ENCODE results near the gene HMGXB3.
"Not testable (repeated sequence)": the region's sequence is repeated elsewhere in the genome, so short reads cannot be mapped to it uniquely, and the experiment has no call there.

Gene HMGXB3

DNA sequence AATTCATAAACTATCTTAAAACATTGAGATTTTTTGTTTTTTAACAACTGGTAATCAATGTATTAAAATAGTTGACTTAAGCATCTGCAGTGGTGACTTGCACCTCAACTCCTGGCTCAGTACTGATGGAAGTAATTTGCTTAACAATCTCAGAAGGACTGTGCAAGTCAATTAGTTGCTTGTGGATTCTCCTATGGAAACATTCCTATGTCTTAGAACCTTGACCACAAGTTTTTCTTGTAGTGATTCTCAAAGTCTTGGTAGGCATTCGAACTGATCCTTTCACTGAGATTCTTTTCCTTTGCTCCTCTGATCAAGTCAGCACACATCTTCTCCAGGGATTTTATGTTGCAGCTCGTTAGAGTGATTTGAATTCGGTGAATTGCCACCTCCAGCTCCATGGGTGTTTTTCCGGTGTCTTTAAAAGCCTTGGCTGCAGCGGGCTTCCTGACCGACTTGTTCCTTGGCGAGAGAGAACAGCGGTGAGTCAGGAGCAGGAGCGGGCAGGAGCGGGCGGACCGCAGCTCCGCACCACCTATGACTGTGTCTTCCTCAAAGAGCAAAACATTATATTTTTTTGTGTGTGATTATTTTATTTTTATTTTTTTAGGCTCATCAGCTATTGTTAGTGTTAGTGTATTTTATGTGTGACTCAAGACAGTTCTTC is 21.1 kb downstream of the HMGXB3 start:
- DNase-seq: no peak

- no peak for DNase-seq
These were observed 21.6 kb downstream of the HMGXB3 start for GRCh38 chr5:150022158-150022531.

- no peak for DNase-seq
These were observed 22.1 kb downstream of the HMGXB3 start for GRCh38 chr5:150022681-150023080.

DNA sequence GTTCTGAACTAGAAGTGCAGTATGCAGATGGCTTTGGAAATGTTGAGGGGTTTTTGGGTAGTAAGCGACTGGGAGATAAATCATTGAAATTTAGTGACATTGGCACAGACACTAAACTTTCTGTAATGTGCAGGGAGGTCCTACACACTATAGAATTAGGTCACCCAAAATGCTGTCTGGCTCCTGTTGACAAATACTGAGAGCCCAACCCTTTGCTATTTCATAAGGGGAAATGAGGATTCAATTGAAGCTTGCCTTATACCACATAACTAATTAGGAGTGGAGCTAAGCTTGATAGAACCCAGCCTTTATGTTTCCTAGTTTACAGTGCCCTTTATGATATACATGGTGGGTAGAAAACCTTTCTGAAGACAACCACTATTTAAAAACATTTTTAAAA is 22.6 kb downstream of the HMGXB3 start:
- DNase-seq: no peak

DNA sequence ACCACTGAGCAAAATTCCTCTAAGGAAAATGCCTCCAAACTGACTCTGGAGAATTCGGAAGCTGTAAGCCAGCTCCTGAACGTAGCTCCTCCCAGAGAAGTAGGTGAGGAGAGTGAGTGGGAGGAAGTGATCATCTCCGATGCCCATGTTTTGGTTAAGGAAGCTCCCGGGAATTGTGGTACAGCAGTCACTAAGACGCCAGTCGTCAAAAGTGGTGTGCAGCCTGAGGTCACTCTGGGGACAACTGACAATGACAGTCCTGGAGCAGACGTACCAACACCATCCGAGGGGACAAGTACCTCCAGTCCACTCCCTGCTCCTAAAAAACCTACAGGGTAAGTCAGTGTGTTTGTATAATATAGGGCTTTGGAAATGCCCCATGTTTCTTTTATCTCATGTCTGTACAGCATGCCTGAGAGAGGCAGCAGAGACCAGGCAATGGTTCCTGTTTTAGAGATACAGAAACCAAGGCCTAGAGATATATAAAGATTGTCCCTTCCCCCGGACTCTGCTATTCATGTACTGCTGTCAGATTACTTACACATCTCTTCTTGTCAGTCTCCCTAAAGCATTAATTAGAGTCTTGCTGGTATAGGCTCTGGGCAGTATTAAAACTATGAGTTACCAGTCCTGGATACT is 23.9 kb downstream of the HMGXB3 start:
- DNase-seq: no peak

DNA sequence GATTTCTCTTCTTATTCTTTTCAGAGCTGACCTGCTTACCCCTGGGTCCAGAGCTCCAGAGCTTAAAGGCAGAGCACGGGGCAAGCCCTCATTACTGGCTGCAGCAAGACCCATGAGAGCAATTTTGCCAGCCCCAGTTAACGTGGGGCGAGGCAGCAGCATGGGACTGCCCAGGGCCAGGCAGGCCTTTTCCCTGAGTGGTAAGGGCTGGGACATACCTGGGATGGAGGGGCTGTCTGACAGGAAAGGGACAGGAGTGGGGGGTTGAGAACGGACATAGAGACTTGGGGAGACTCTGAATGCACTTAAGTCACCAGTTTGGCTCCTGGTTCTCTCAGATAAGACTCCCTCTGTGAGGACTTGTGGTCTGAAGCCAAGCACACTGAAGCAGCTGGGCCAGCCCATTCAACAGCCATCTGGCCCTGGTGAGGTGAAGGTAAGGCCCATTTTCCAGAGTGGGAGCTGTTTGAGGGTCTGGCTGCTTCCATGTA is 26.2 kb downstream of the HMGXB3 start:
- DNase-seq: no peak

- DNase-seq: not testable (repeated sequence)
These were observed 27.5 kb downstream of the HMGXB3 start for GRCh38 chr5:150028047-150028446.

GRCh38 chr5:150033334-150033733 is 32.8 kb downstream of the HMGXB3 start:
- DNase-seq: no peak

GRCh38 chr5:150034662-150035061 is 34.1 kb downstream of the HMGXB3 start:
- DNase-seq: no peak

DNA sequence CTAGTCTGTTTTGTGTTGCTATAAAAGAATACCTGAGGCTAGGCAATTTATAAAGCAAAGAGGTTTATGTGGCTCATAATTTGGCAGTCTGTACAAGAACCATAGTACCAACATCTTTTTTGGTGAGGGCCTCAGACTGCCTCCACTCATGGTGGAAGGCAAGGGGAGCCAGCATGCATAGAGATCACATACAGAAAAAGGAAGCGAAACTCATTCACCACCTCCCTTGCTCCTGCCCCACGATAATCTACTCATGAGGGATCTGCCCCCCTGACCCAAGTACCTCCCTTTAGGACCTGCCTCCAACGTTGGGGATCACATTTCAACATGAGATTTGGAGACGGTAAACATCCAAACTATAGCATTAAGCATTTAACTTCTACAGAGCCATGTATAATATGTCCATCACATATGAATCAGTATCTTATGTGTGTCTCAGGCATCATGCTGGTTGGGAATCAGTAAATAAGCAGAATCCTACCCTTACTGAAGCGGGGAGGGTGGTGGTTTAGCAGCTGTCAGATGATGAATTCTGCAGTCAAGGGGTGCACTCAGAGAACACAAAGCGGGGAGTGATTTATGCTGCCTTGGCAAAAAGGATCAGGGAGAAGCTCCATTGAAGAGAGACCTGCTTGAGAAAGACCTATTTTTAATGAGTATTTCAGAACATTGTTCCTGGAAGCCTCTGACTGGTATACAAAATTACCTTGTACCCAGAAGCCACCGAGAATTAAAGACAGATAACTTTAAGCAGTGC is 34.8 kb downstream of the HMGXB3 start:
- no peak for DNase-seq

- DNase-seq: no peak
These were observed 36.0 kb downstream of the HMGXB3 start for GRCh38 chr5:150036513-150036912.

- no peak for DNase-seq
These were observed 38.0 kb downstream of the HMGXB3 start for GRCh38 chr5:150038547-150038946.

DNA sequence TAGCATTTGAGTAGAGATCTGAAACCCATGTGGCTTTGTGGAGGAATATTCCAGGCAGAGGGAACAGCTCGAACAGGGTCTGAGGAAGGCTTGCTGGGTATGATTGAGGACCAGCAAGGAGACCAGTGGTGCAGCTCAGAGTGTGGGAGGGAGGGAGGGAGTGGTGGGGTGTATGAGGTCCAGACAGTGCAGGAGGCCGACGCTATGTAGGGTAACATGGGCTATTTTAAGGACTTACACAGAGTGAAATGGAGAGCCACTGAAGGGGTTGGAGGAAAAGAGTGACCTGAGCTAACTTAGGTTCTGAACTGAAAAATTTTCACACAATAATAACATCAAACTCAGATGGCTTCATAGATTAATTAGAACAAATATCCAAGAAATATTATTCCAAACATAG is 41.9 kb downstream of the HMGXB3 start:
- no peak for DNase-seq

DNA sequence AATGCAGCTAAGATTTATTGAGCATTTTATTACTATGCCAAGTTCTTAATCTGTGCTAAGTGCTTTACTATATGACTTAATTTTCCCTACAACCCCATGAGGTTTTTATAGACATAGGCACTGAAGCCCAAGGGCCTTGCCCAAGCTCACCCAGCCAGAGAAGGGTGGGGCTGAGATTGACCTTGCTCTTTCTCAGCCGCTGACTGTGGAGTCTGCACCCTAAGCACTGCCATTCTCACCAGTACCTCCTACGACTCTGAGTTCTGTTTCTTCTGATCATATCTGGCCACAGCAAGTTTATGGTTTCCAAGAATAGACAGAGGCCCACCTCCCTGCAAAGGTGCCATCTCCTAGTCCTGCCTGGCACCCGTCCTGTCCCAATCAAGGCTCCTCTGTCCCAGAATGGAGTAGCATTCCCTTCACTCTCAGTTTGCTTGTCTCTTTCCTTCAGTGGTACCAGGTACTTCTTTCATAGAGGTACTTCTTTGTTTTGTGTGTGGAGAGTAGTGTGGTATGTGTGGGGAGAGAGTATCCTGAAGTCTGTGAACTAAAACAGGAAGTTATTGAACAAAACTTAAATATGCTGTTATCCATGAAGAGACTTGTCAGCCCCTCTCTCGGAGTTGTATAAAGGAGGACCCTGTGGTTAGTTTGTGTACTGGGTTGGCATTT is 43.3 kb downstream of the HMGXB3 start:
- DNase-seq: no peak

DNA sequence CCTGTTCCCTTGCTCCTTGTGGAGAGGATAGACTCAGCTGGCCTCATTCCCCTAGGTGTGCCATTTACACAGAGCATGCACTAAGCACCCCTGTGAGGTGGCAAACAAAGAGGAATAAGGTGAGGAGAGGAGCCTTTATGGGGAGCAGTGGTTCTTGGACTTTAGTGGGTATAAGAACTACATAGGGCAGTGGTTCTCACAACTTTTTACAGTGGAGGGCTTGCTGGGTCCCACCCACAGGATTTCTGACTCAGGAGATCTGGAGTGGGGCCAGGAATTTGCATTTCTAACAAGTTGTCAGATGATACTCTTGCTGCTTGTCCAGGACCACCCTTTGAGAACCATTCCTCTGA is 43.8 kb downstream of the HMGXB3 start:
- no peak for DNase-seq

GRCh38 chr5:150044712-150045111 is 44.2 kb downstream of the HMGXB3 start:
- no peak for DNase-seq

DNA sequence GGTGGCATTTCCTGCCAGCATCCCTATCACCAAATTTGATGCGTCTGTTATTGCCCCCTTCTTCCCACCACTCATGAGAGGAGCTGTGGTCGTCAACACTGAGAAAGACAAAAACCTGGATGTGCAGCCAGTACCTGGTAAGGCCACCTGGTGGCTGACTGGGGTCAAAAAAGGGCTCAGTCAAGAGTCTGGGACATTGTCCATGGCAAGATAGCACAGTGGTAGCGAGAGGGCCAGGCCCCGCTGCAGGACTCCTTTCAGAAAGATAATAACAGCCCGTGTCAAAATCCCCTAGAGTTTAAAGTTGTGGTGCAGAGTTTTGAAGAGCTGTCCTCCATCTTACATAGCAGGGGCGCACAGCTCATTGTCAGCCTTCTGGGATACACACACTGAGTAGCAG is 45.0 kb downstream of the HMGXB3 start:
- no peak for DNase-seq

DNA sequence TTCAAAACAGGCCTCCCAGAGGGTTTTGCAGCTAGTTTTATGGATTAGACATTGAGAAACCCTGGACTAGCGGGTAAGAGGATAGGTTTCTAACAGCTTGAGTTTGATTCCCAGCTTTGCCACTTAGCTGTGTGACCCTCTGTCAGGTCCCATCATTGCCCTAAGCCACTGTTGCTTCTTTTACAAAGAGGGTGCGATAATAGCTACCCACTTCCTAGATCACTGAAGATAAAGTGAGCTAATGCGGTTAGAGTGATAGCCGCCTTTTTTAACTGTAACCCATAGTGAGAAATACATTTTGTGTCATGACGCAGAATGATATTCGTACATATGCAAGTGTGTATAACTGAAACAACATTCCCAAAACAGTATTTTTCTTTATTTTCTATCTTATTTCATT is 45.5 kb downstream of the HMGXB3 start:
- DNase-seq: no peak

GRCh38 chr5:150050172-150050811 is 49.8 kb downstream of the HMGXB3 start:
- DNase-seq: not testable (repeated sequence)

GRCh38 chr5:150051657-150052195 is 51.2 kb downstream of the HMGXB3 start:
- no peak for DNase-seq

- no peak for DNase-seq
These were observed 51.9 kb downstream of the HMGXB3 start for GRCh38 chr5:150052226-150052955.

Measured in NCI-H2227 treated with DMSO at 0.1 percent for 48 hours (cell line).